ENCODE measurements around the gene KLHDC8A.
"Not testable (repeated sequence)": the region's sequence is repeated elsewhere in the genome, so short reads cannot be mapped to it uniquely, and the experiment has no call there.

Gene KLHDC8A

GRCh38 chr1:205298191-205298994, 58.3 kb downstream of the KLHDC8A start:
- peak; percentile 89 for DNase-seq (ENCODE audit: extremely low read depth, low read depth)
- H3K4me3 ChIP-seq (replicated peaks; ENCODE audit: low read depth, low read length), result no peak overlapping the region
- TF ChIP-seq, protein P1, sequence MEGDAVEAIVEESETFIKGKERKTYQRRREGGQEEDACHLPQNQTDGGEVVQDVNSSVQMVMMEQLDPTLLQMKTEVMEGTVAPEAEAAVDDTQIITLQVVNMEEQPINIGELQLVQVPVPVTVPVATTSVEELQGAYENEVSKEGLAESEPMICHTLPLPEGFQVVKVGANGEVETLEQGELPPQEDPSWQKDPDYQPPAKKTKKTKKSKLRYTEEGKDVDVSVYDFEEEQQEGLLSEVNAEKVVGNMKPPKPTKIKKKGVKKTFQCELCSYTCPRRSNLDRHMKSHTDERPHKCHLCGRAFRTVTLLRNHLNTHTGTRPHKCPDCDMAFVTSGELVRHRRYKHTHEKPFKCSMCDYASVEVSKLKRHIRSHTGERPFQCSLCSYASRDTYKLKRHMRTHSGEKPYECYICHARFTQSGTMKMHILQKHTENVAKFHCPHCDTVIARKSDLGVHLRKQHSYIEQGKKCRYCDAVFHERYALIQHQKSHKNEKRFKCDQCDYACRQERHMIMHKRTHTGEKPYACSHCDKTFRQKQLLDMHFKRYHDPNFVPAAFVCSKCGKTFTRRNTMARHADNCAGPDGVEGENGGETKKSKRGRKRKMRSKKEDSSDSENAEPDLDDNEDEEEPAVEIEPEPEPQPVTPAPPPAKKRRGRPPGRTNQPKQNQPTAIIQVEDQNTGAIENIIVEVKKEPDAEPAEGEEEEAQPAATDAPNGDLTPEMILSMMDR (IDR thresholded peaks at IDR 0.05; ENCODE audit: low read depth, low read length, missing control alignments), result no peak

DNA sequence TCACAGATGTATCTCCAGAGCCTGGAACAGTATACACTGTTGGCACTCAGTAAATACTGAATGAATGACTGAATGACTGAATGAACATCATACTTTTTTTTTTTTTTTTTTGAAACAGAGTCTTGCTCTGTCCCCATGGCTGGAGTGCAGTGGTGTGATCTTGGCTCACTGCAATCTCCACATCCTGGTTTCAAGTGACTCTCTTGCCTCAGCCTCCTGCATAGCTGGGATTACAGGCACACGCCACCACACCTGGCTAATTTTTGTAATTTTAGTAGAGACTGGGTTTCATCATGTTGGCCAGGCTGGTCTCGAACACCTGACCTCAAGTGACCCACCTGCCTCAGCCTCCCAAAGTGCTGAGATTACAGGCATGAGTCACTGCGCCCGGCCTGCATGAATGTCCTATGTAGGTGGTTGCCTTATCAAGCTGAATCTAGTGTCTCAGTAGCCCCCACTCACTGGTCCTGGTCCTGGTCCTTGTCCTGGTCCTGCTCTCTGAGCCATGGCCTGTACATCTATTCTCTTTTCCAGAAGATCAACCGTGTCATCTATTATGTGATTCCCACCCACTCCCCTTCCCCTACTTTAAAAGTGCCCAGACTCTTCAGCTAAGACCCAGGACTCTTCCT, 59.1 kb downstream of the KLHDC8A start:
- not testable (repeated sequence) for DNase-seq (ENCODE audit: extremely low read depth, low read depth); H3K4me3 ChIP-seq (replicated peaks; ENCODE audit: low read depth, low read length)

DNA sequence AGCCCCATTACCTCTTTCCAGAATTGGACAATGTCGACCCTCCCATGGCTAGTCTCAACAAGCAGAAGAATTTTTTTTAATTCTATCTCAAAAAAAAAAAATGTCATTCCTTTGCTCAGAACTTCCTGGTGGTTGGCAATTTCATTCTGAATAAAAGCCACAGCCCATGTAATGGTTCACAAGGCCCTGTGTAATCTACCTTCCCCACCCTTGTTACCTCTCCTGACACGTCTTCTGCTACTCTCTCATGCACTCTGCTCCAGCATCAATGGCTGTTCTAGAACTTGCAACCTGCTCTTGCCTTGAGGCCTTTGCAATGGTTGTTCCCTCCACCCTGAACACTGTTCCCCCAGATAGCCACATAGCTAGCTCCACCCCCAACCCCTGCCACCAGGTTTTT, 60.6 kb downstream of the KLHDC8A start:
- TF ChIP-seq, protein P1 (IDR thresholded peaks at IDR 0.05; ENCODE audit: low read depth, low read length, missing control alignments), result no peak
- DNase-seq (ENCODE audit: extremely low read depth, low read depth), result no peak
- no peak overlapping the region for H3K4me3 ChIP-seq (replicated peaks; ENCODE audit: low read depth, low read length)

DNA sequence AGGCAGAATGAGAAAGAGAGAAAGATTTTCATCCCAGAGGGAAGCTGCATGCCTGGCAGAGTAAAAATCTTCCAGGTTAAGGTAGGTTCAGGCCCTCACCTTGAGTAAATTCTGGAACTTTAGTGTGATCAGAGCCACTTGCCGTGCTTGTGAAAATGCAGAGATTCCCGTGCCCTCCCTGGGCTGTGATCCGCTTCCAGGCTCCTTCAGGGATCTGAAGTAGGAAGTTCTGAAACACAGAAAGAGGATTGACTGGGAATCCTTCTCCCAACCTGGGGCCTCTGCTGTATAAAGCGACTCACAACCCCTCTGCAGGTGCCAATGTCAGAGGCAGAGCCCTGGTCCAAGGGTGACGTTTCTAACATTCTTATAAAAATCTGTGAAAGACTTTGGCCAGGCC, 61.8 kb downstream of the KLHDC8A start:
- TF ChIP-seq, protein P1 (IDR thresholded peaks at IDR 0.05; ENCODE audit: low read depth, low read length, missing control alignments), result no peak
- DNase-seq (ENCODE audit: extremely low read depth, low read depth), result no peak
- H3K4me3 ChIP-seq (replicated peaks; ENCODE audit: low read depth, low read length), result no peak overlapping the region

GRCh38 chr1:205294175-205294917, 62.4 kb downstream of the KLHDC8A start:
- no peak overlapping the region for H3K4me3 ChIP-seq (replicated peaks; ENCODE audit: low read depth, low read length)
- peak; percentile 86 for DNase-seq (ENCODE audit: extremely low read depth, low read depth)
- TF ChIP-seq, protein P1 (IDR thresholded peaks at IDR 0.05; ENCODE audit: low read depth, low read length, missing control alignments), result no peak

- TF ChIP-seq, protein P1 (IDR thresholded peaks at IDR 0.05; ENCODE audit: low read depth, low read length, missing control alignments), result no peak
- no peak overlapping the region for H3K4me3 ChIP-seq (replicated peaks; ENCODE audit: low read depth, low read length)
- DNase-seq (ENCODE audit: extremely low read depth, low read depth), result no peak
These were observed 63.2 kb downstream of the KLHDC8A start for GRCh38 chr1:205293350-205294074.
